ENCODE measurements around the gene GATB. TPM values are rescaled to one million over a fixed set of nuclear protein-coding genes. Genes with fewer than 3 reads are reported as not detected.
"Not testable (repeated sequence)": the region's sequence is repeated elsewhere in the genome, so short reads cannot be mapped to it uniquely, and the experiment has no call there.

The GATB gene
- total RNA-seq, 5 donors from 2014 or later (not counting 1 experiment from before 2014, with no cell fraction given), result 9.6 to 15.3 (median 12.7) TPM

DNA sequence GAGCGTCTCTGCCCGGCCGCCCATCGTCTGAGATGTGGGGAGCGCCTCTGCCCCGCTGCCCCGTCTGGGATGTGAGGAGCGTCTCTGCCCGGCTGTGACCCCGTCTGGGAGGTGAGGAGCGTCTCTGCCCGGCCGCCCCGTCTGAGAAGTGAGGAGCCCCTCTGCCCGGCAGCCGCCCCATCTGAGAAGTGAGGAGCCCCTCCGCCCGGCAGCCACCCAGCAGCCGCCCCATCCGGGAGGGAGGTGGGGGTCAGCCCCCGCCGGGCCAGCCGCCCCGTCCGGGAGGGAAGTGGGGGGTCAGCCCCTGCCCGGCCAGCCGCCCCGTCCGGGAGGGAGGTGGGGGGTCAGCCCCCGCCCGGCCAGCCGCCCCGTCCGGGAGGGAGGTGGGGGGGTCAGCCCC is 29.1 kb downstream of the GATB start:
- H3K9me3 ChIP-seq; H3K27ac Mint-ChIP-seq; H3K4me3 Mint-ChIP-seq; CTCF ChIA-PET; H3K27me3 Mint-ChIP-seq; H3K4me1 ChIP-seq (ENCODE audit: control insufficient read depth in 1 of 2, extremely low read depth in 1 of 2, insufficient read depth in 2 of 2, low read length in 2 of 2); H3K4me1 Mint-ChIP-seq; H3K27ac ChIP-seq (ENCODE audit: low read length); POLR2A ChIA-PET; H3K36me3 ChIP-seq (ENCODE audit: control insufficient read depth in 2 of 2, extremely low read depth in 1 of 2, insufficient read depth in 1 of 2, low read length in 1 of 2); ATAC-seq (replicated peaks in 1 of 4); H3K4me3 ChIP-seq (ENCODE audit: control insufficient read depth in 1 of 2, extremely low read depth in 1 of 2, low read length in 1 of 2); H3K27me3 ChIP-seq (replicated peaks in 1 of 2; ENCODE audit: control insufficient read depth in 2 of 2, extremely low read depth in 1 of 2, insufficient read depth in 2 of 2, low read length in 1 of 2); DNase-seq: not testable (repeated sequence)
- Mint-ChIP-seq H3K36me3 (peaks cover 57% of the 10 kb centered on the region), H3K9me3 (peaks cover 4 to 12% (median 9%) of the 10 kb centered on the region in 3 donors)
- no CpG with 5 or more reads among the region's 34 CpGs for WGBS (ENCODE audit: insufficient coverage)

DNA sequence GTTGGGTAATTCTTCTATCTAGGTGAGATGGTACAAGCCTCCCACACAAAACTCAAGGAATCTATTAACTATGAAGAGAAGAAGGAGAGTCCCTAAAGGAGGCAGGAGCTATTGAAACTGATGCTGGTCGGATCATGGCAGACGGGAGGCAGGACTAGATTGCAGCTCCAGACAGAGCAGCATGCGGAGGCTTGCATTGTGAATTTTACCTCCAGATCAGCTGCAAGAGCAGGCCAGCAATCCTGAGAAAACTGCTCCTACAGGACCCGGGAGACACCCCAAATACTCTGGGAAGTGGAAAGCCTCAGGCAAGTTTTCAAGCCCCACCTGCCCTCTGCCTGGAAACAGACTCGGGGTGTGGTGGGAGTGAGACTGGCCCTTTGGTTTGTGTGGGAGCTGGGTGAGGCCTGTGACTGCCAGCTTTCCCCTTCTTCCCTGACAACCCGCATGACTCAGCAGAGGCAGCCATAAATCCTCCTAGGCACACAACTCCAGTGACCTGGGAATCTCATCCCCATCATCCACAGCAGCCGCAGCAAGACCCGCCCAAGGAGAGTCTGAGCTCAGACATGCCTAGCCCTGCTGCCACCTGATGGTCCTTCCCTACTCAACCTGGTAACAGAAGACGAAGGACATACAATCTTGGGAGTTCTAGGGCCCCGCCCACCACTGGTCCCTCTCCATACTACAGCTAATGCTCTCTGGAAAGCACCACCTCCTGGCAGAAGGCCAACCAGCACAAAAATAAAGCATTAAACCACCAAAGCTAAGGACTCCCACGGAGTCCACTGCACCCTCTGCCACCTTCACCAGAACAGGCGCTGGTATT is 30.9 kb downstream of the GATB start:
- Histone ChIP-seq H3K9me3 (no peaks in the 10 kb centered on the region), H3K4me1 (ENCODE audit: control insufficient read depth in 1 of 2, extremely low read depth in 1 of 2, insufficient read depth in 2 of 2, low read length in 2 of 2) (peaks cover 0 to 3% of the 10 kb centered on the region in 2 experiments), H3K27ac (ENCODE audit: low read length) (no peak overlapping the region), H3K27me3 (replicated peaks in 1 of 2; ENCODE audit: control insufficient read depth in 2 of 2, extremely low read depth in 1 of 2, insufficient read depth in 2 of 2, low read length in 1 of 2) (no peaks in the 10 kb centered on the region), H3K4me3 (ENCODE audit: control insufficient read depth in 1 of 2, extremely low read depth in 1 of 2, low read length in 1 of 2) (no peak overlapping the region), H3K36me3 (ENCODE audit: control insufficient read depth in 2 of 2, extremely low read depth in 1 of 2, insufficient read depth in 1 of 2, low read length in 1 of 2) (no peaks in the 10 kb centered on the region)
- DNase-seq (no peak), ATAC-seq (replicated peaks in 1 of 4) (no peak)
- Mint-ChIP-seq H3K4me3 (no peak overlapping the region), H3K27me3 (no peaks in the 10 kb centered on the region), H3K36me3 (peaks cover 42% of the 10 kb centered on the region), H3K4me1 (peaks cover 0 to 9% (median 3%) of the 10 kb centered on the region in 3 donors), H3K27ac (no peak overlapping the region), H3K9me3 (no peaks in the 10 kb centered on the region)
- ChIA-PET CTCF (no interaction called here), POLR2A (no interaction called here)
- WGBS (ENCODE audit: insufficient coverage), result 99% methylated on average over 10 of the region's 12 CpGs

DNA sequence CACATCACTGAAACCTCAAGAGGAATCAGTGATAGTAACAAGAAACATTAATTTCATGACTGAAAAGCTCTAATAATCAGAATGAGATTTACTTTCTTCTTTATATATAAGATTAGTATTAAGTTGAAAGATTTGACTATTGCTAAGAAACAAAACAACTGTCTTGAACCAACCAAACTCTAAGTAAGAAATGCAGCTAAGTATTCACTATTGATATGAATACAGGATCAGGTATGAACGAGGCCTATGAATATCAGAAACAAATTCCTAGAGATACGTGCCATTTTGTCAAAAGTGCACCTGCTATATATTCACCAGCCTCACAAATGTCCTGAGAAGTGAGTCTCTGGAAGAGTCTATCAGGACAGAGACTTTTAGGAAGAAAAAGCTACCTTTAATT is 32.1 kb downstream of the GATB start:
- Histone ChIP-seq H3K4me1 (ENCODE audit: control insufficient read depth in 1 of 2, extremely low read depth in 1 of 2, insufficient read depth in 2 of 2, low read length in 2 of 2) (peaks cover 0 to 3% of the 10 kb centered on the region in 2 experiments), H3K36me3 (ENCODE audit: control insufficient read depth in 2 of 2, extremely low read depth in 1 of 2, insufficient read depth in 1 of 2, low read length in 1 of 2) (no peaks in the 10 kb centered on the region), H3K27ac (ENCODE audit: low read length) (no peak overlapping the region), H3K9me3 (no peaks in the 10 kb centered on the region), H3K4me3 (ENCODE audit: control insufficient read depth in 1 of 2, extremely low read depth in 1 of 2, low read length in 1 of 2) (no peak overlapping the region), H3K27me3 (replicated peaks in 1 of 2; ENCODE audit: control insufficient read depth in 2 of 2, extremely low read depth in 1 of 2, insufficient read depth in 2 of 2, low read length in 1 of 2) (no peaks in the 10 kb centered on the region)
- H3K4me1 Mint-ChIP-seq, result peaks cover 0 to 3% (median under 1%) of the 10 kb centered on the region in 3 donors
- DNase-seq, result no peak
- no peak overlapping the region for H3K27ac Mint-ChIP-seq
- no peak overlapping the region for H3K4me3 Mint-ChIP-seq
- POLR2A ChIA-PET, result interaction anchor here in 1 of 2 donors (0.5 to 0.6 kb wide), 2 partner anchors 249 to 823 kb away, joined by 3 read pairs; no protein-coding TSS in a partner anchor
- H3K27me3 Mint-ChIP-seq, result no peaks in the 10 kb centered on the region
- peaks cover 30% of the 10 kb centered on the region for H3K36me3 Mint-ChIP-seq
- no peaks in the 10 kb centered on the region for H3K9me3 Mint-ChIP-seq
- no peak for ATAC-seq (replicated peaks in 1 of 4)
- CTCF ChIA-PET, result interaction anchor here (0.5 to 0.7 kb wide), 4 partner anchors 10 to 1709 kb away, joined by 3 to 5 read pairs (median 4); no protein-coding TSS in a partner anchor
- WGBS (ENCODE audit: insufficient coverage), result no CpG with 5 or more reads among the region's 2 CpGs

DNA sequence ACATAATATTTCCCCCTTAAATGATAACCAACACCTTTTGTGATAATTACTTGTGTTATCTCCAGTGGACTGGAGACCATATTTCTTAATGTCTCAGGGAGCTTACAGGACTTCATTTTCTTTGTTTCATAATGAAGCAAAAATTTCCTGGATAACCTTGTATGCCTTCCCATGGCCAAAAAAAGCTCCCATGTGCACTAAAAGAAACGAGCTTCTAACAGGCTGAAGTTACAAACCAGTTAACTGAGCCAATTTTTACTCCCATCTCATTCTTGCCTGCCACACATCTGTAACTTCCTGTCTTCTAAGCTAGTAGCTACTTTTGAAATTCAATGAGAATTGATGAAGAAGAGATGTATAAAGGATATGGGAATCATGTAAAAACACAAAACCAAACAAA is 32.8 kb downstream of the GATB start:
- H3K9me3 Mint-ChIP-seq, result no peaks in the 10 kb centered on the region
- H3K27me3 ChIP-seq (replicated peaks in 1 of 2; ENCODE audit: control insufficient read depth in 2 of 2, extremely low read depth in 1 of 2, insufficient read depth in 2 of 2, low read length in 1 of 2), result no peaks in the 10 kb centered on the region
- no peaks in the 10 kb centered on the region for H3K27me3 Mint-ChIP-seq
- H3K27ac Mint-ChIP-seq, result no peak overlapping the region
- no peaks in the 10 kb centered on the region for H3K36me3 ChIP-seq (ENCODE audit: control insufficient read depth in 2 of 2, extremely low read depth in 1 of 2, insufficient read depth in 1 of 2, low read length in 1 of 2)
- no CpG with 5 or more reads among the region's 1 CpG for WGBS (ENCODE audit: insufficient coverage)
- peaks cover 0 to 3% of the 10 kb centered on the region in 2 experiments for H3K4me1 ChIP-seq (ENCODE audit: control insufficient read depth in 1 of 2, extremely low read depth in 1 of 2, insufficient read depth in 2 of 2, low read length in 2 of 2)
- peaks cover 0 to 3% (median 0%) of the 10 kb centered on the region in 3 donors for H3K4me1 Mint-ChIP-seq
- ChIA-PET POLR2A (interaction anchor here in 1 of 2 donors (0.5 to 0.6 kb wide), 2 partner anchors 248 to 837 kb away, joined by 3 to 4 read pairs; no protein-coding TSS in a partner anchor), CTCF (interaction anchor here in 1 of 2 donors (0.6 kb wide), 1 partner anchor 24 kb away, joined by 3 read pairs; no protein-coding TSS in a partner anchor)
- H3K36me3 Mint-ChIP-seq, result peaks cover 27% of the 10 kb centered on the region
- ATAC-seq (replicated peaks in 1 of 4) (no peak), DNase-seq (no peak)
- H3K4me3 Mint-ChIP-seq, result no peak overlapping the region
- no peak overlapping the region for H3K4me3 ChIP-seq (ENCODE audit: control insufficient read depth in 1 of 2, extremely low read depth in 1 of 2, low read length in 1 of 2)
- no peaks in the 10 kb centered on the region for H3K9me3 ChIP-seq
- no peak overlapping the region for H3K27ac ChIP-seq (ENCODE audit: low read length)

DNA sequence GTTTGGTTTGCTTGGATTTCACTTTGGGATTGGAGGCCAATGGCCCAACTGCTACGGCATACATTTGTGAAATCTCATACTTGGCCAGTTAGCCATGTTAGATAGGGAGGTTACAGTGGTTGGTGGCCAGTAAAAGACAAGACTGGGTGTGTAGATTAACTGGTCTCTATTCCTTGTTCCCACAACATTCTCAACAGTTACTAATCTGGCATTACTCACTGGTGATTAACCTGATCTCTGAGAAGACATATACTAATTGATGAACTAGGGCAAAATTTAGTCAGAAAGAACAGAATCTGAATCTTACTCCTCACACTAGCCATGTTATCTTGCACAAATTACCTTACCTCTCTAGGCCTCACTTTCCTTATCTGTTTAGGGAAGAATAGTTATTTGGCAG is 33.4 kb downstream of the GATB start:
- H3K4me1 Mint-ChIP-seq, result peaks cover 0 to 3% (median 0%) of the 10 kb centered on the region in 3 donors
- no peaks in the 10 kb centered on the region for H3K27me3 ChIP-seq (replicated peaks in 1 of 2; ENCODE audit: control insufficient read depth in 2 of 2, extremely low read depth in 1 of 2, insufficient read depth in 2 of 2, low read length in 1 of 2)
- no peak overlapping the region for H3K4me3 Mint-ChIP-seq
- H3K36me3 ChIP-seq (ENCODE audit: control insufficient read depth in 2 of 2, extremely low read depth in 1 of 2, insufficient read depth in 1 of 2, low read length in 1 of 2), result no peaks in the 10 kb centered on the region
- no peak overlapping the region for H3K4me3 ChIP-seq (ENCODE audit: control insufficient read depth in 1 of 2, extremely low read depth in 1 of 2, low read length in 1 of 2)
- no peak overlapping the region for H3K27ac Mint-ChIP-seq
- ChIA-PET CTCF (interaction anchor here in 1 of 2 donors (0.6 kb wide), 1 partner anchor 24 kb away, joined by 3 read pairs; no protein-coding TSS in a partner anchor), POLR2A (no interaction called here)
- H3K9me3 Mint-ChIP-seq, result no peaks in the 10 kb centered on the region
- no CpG with 5 or more reads among the region's 1 CpG for WGBS (ENCODE audit: insufficient coverage)
- H3K9me3 ChIP-seq, result no peaks in the 10 kb centered on the region
- H3K4me1 ChIP-seq (ENCODE audit: control insufficient read depth in 1 of 2, extremely low read depth in 1 of 2, insufficient read depth in 2 of 2, low read length in 2 of 2), result peaks cover 0 to 3% of the 10 kb centered on the region in 2 experiments
- H3K36me3 Mint-ChIP-seq, result peaks cover 33% of the 10 kb centered on the region
- H3K27ac ChIP-seq (ENCODE audit: low read length), result no peak overlapping the region
- H3K27me3 Mint-ChIP-seq, result no peaks in the 10 kb centered on the region
- ATAC-seq (replicated peaks in 1 of 4), result no peak
- no peak for DNase-seq

DNA sequence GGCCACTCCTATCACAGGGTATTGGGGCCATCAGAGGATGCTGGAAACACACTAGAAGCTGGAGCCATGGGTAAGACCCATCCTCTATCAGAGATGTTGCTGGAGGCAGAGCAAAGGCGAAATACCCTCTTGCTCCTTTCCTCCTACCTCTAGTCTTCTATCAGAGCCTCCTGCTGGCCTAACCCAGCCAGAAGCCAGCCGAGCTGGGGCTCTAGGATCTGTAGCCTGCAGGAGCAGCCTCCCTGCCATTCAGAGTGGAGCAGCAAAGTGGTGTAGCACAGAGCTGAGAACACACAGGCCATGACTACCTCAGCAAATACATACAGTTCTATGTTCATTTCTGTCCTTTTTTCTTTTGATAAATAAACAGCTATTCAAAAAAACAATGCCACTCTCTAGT is 35.7 kb downstream of the GATB start:
- CTCF ChIA-PET, result no interaction called here
- ATAC-seq (replicated peaks in 1 of 4), result no peak
- Mint-ChIP-seq H3K36me3 (peaks cover 36% of the 10 kb centered on the region), H3K27me3 (no peaks in the 10 kb centered on the region), H3K4me1 (peaks cover 0 to 3% (median 0%) of the 10 kb centered on the region in 3 donors), H3K4me3 (no peak overlapping the region), H3K27ac (no peak overlapping the region), H3K9me3 (no peaks in the 10 kb centered on the region)
- POLR2A ChIA-PET, result no interaction called here
- DNase-seq, result no peak
- H3K27ac ChIP-seq (ENCODE audit: low read length), result no peak overlapping the region
- H3K9me3 ChIP-seq, result no peaks in the 10 kb centered on the region
- H3K36me3 ChIP-seq (ENCODE audit: control insufficient read depth in 2 of 2, extremely low read depth in 1 of 2, insufficient read depth in 1 of 2, low read length in 1 of 2), result peaks cover 0 to 3% of the 10 kb centered on the region in 2 donors
- H3K4me3 ChIP-seq (ENCODE audit: control insufficient read depth in 1 of 2, extremely low read depth in 1 of 2, low read length in 1 of 2), result no peak overlapping the region
- 83% methylated on average over 1 of the region's 2 CpGs for WGBS (ENCODE audit: insufficient coverage)
- H3K4me1 ChIP-seq (ENCODE audit: control insufficient read depth in 1 of 2, extremely low read depth in 1 of 2, insufficient read depth in 2 of 2, low read length in 2 of 2), result peaks cover 0 to 3% of the 10 kb centered on the region in 2 experiments
- no peaks in the 10 kb centered on the region for H3K27me3 ChIP-seq (replicated peaks in 1 of 2; ENCODE audit: control insufficient read depth in 2 of 2, extremely low read depth in 1 of 2, insufficient read depth in 2 of 2, low read length in 1 of 2)

Measured in T-cell (primary cell).